Keratinocyte (primary cell): ENCODE measurements around the gene MRPS35. TPM values are rescaled to one million over a fixed set of nuclear protein-coding genes. Genes with fewer than 3 reads are reported as not detected.

Source experiments
- DNase-seq: peaks from one replicate; pipeline ENCODE4 v3.0.0-alpha.2; 2011; ENCODE audit warnings: low read depth, missing footprints, low spot score
- FAIRE-seq: peaks from 2 replicates; lab custom pipeline; 2011; peaks lifted over from hg19 to GRCh38; lab: Jason Lieb, UNC
- H2AFZ ChIP-seq: 2 replicates; pipeline ENCODE4 v1.6.0; 2012; ENCODE audit warnings: low read length, control low read depth, inconsistent platforms; ENCODE audit not compliant: control insufficient read depth
- H3K27ac ChIP-seq: 2 replicates; pipeline ENCODE4 v1.5.1; 2011; ENCODE audit warnings: low read length; ENCODE audit not compliant: control insufficient read depth, insufficient read depth
- H3K27me3 ChIP-seq: 3 replicates; pipeline ENCODE4 v1.6.0; 2011; ENCODE audit warnings: low read length; ENCODE audit not compliant: control insufficient read depth, insufficient read depth; ENCODE audit errors: extremely low read depth
- H3K36me3 ChIP-seq, 2 experiments: 2 replicates in 1 of 2; 3 replicates in 1 of 2; pipeline ENCODE4 v1.5.1; 2011; ENCODE audit warnings: low read length in 2 of 2, mild to moderate bottlenecking in 1 of 2; ENCODE audit not compliant: control insufficient read depth in 2 of 2, insufficient read depth in 2 of 2; ENCODE audit errors: extremely low read depth in 1 of 2
- H3K4me1 ChIP-seq: 3 replicates; pipeline ENCODE4 v1.5.1; 2011; ENCODE audit warnings: low read length; ENCODE audit not compliant: control insufficient read depth, insufficient read depth; ENCODE audit errors: extremely low read depth
- H3K4me2 ChIP-seq: 3 replicates; pipeline ENCODE4 v1.6.0; 2011; ENCODE audit warnings: low read depth, low read length; ENCODE audit not compliant: control insufficient read depth, insufficient read depth; ENCODE audit errors: extremely low read depth
- H3K4me3 ChIP-seq, 3 experiments: fragments of 200-600 bp in 1 of 3; sonication (generic) in 1 of 3; 2 replicates in 2 of 3; 3 replicates in 1 of 3; pipeline ENCODE4 v1.5.1; 2011 to 2016; ENCODE audit warnings: low read length in 3 of 3, mild to moderate bottlenecking in 3 of 3, control low read depth in 2 of 3, inconsistent platforms in 1 of 3, low read depth in 1 of 3, mixed read lengths in 1 of 3, mixed run types in 1 of 3, moderate library complexity in 1 of 3; ENCODE audit not compliant: control insufficient read depth in 2 of 3, insufficient read depth in 2 of 3; ENCODE audit errors: extremely low read depth in 1 of 3
- H3K79me2 ChIP-seq: 2 replicates; pipeline ENCODE4 v1.6.0; 2012; ENCODE audit warnings: low read length; ENCODE audit not compliant: control insufficient read depth, insufficient read depth
- H3K9ac ChIP-seq: 3 replicates; pipeline ENCODE4 v1.6.0; 2011; ENCODE audit warnings: low read length; ENCODE audit not compliant: control insufficient read depth, insufficient read depth; ENCODE audit errors: extremely low read depth
- H3K9me1 ChIP-seq: 3 replicates; pipeline ENCODE4 v1.6.0; 2011; ENCODE audit warnings: low read length; ENCODE audit not compliant: control insufficient read depth, insufficient read depth; ENCODE audit errors: extremely low read depth
- H3K9me3 ChIP-seq: 2 replicates; pipeline ENCODE4 v1.5.1; 2012; ENCODE audit warnings: low read depth, low read length; ENCODE audit not compliant: control insufficient read depth
- H4K20me1 ChIP-seq: 3 replicates; pipeline ENCODE4 v1.6.0; 2011; ENCODE audit warnings: low read length; ENCODE audit not compliant: control insufficient read depth, insufficient read depth; ENCODE audit errors: extremely low read depth
- EZH2 ChIP-seq: IDR thresholded peaks from one replicate; pipeline ENCODE4 v1.6.1; 2012; ENCODE audit warnings: inconsistent platforms, mild to moderate bottlenecking, low read length, moderate library complexity
- dilution Hi-C: fragments of 300-500 bp; cut with MboI; formaldehyde crosslinking; loops from one replicate; pipeline ENCODE4 v1.7.0; 2020; ENCODE audit warnings: low sequenced_read_pairs; ENCODE audit not compliant: extremely low pct_ligation_motif_present
- polyA plus RNA-seq, 5 experiments: library from polyadenylated mRNA; depleted of rRNA in 3 of 5; stranded (reverse) in 3 of 5; stranded (forward) in 1 of 5; unstranded in 1 of 5; fragments of >200 nt; gene quantifications; 1 replicate in 1 of 5; 2 replicates in 3 of 5; 3 replicates in 1 of 5; pipeline versions ENCODE4 v1.2.1 to v1.2.3, GENCODE V29; 2011 to 2012; ENCODE audit warnings: missing spikeins in 2 of 5, low read depth in 1 of 5, low replicate concordance in 1 of 5
- TF ChIP-seq, protein P1 (sequence below), 3 experiments: IDR thresholded peaks in 1 of 3; conservative IDR thresholded peaks in 1 of 3; optimal IDR thresholded peaks in 1 of 3; 2 replicates in 2 of 3; 3 replicates in 1 of 3; pipeline versions ENCODE3 to v1.5.1; 2011; ENCODE audit warnings: low read length in 3 of 3, mild to moderate bottlenecking in 3 of 3, moderate library complexity in 2 of 3, control low read depth in 1 of 3, inconsistent platforms in 1 of 3; ENCODE audit not compliant: insufficient read depth in 2 of 3; ENCODE audit errors: extremely low read depth in 1 of 3

The MRPS35 gene
- polyA plus RNA-seq, 1 donor (not counting 4 experiments of a cell fraction or from before 2014, with no cell fraction given): 60.1 TPM

DNA sequence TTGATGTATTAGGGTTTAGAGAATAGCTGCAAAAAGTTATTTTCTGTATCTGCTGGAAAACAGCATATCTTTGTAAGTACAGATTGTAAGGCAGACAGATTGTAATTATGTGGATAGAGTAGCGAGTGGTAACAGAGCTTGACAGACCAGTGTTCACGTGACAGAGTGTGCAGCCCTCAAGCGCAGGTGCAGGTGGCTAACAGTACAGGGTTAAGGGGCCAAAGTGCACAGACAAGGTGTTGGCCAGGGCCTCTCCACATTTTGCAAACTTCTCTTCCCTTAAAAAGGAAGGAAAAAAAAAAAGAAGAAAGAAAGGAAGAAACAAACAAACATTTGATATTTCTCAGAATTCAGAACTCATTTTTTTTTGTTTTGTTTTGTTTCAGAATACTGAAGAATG is 44.2 kb downstream of the MRPS35 start:
- Histone ChIP-seq H3K27ac (no peak overlapping the region), H3K27me3 (no peaks in the 10 kb centered on the region), H3K9me1 (no peaks in the 10 kb centered on the region), H3K36me3 (peaks cover 4 to 7% of the 10 kb centered on the region in 2 experiments), H3K4me1 (peaks cover 13% of the 10 kb centered on the region), H3K79me2 (peaks cover 9% of the 10 kb centered on the region), H4K20me1 (no peaks in the 10 kb centered on the region), H3K9ac (no peak overlapping the region), H2AFZ (no peak overlapping the region), H3K4me2 (no peak overlapping the region), H3K9me3 (no peaks in the 10 kb centered on the region), H3K4me3 (no peak overlapping the region)
- dilution Hi-C loops: no loop called here
- DNase-seq: no peak
- no peak for FAIRE-seq
- TF ChIP-seq EZH2: no peak
- TF ChIP-seq, protein P1, sequence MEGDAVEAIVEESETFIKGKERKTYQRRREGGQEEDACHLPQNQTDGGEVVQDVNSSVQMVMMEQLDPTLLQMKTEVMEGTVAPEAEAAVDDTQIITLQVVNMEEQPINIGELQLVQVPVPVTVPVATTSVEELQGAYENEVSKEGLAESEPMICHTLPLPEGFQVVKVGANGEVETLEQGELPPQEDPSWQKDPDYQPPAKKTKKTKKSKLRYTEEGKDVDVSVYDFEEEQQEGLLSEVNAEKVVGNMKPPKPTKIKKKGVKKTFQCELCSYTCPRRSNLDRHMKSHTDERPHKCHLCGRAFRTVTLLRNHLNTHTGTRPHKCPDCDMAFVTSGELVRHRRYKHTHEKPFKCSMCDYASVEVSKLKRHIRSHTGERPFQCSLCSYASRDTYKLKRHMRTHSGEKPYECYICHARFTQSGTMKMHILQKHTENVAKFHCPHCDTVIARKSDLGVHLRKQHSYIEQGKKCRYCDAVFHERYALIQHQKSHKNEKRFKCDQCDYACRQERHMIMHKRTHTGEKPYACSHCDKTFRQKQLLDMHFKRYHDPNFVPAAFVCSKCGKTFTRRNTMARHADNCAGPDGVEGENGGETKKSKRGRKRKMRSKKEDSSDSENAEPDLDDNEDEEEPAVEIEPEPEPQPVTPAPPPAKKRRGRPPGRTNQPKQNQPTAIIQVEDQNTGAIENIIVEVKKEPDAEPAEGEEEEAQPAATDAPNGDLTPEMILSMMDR (optimal IDR thresholded peaks at IDR 0.05 in 1 of 3, IDR thresholded peaks at IDR 0.05 in 1 of 3, conservative IDR thresholded peaks at IDR 0.05 in 1 of 3; ENCODE audit: extremely low read depth in 1 of 3, insufficient read depth in 2 of 3, low read length in 3 of 3): no peak

DNA sequence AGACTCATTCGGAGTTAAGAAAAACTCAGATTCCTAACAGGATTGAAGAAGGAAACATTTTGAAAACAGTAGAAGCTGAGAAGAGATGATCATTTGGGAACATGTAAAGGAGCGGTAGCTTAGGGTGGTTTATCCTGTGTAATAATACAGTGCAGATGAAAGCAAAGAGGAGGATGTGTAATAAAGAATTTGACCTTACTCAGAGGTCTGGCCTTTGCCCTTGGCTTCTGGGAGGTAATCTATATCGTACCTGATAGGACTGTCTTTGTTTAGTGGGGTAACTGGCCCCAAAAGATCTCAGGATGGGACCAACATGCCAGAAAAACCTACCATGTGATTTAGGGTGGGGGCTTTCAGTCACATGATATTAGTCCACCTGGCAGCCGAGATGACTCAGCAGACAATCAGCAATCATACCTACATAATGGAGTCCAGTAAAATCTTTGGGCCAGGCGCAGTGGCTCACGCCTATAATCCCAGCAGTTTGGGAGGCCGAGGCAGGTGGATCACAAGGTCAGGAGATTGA is 46.1 kb downstream of the MRPS35 start:
- no peak for FAIRE-seq
- TF ChIP-seq, protein P1 (optimal IDR thresholded peaks at IDR 0.05 in 1 of 3, IDR thresholded peaks at IDR 0.05 in 1 of 3, conservative IDR thresholded peaks at IDR 0.05 in 1 of 3; ENCODE audit: extremely low read depth in 1 of 3, insufficient read depth in 2 of 3, low read length in 3 of 3): no peak
- TF ChIP-seq EZH2: no peak
- Histone ChIP-seq H3K9me3 (no peaks in the 10 kb centered on the region), H3K36me3 (peaks cover 6 to 7% of the 10 kb centered on the region in 2 experiments), H3K9me1 (no peaks in the 10 kb centered on the region), H3K27me3 (no peaks in the 10 kb centered on the region), H4K20me1 (no peaks in the 10 kb centered on the region), H3K4me3 (no peak overlapping the region), H3K27ac (no peak overlapping the region), H3K9ac (no peak overlapping the region), H3K4me1 (peaks cover 7% of the 10 kb centered on the region), H3K4me2 (no peak overlapping the region), H2AFZ (no peak overlapping the region), H3K79me2 (peaks cover 7% of the 10 kb centered on the region)
- dilution Hi-C loops: no loop called here
- no peak for DNase-seq
